ENCODE results near the gene CENPX.

Gene CENPX

DNA sequence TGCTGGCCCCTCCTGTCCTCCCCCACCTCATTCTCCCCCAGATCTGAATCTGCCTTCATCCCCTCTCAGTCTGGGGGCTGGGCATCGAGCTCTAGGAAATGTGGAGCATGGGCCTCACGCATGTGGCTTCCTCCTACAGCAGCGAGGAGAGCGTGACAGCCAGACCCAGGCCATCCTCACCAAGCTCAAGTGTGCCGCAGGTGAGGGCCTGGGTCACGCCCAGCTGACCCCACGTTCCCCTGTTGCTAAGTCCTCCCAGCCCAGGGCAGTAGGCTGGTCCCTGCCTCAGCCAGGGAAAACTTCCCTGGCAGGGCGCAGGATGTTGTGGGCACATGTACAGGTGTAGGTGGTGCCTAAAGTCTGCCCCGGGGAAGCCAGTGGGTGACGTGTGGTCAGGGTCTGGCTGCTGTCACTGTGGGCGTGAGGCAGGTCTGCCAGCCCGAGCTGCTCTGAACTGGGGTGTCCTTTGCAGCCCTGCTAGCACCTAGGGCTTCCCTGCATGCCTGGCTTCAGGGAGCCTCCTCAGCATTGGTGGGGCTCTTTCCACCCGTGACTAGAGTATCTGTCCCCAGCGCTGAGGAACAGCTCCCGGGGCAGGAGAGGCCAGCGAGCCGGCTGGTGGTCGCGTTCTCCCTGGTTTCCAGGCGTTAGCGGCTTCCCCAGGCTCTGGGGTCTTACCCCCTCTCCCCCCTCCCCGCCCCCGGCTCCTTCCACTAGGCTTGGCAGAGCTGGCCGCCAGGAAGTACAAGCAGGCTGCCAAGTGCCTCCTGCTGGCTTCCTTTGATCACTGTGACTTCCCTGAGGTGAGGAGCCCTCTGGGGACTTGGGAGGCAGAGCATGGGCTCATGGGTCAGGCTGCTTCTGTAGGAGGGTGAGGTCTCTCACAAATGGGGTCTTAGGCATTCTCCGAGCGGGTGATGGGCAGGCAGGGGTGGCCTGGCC is 32.6 kb upstream of the CENPX start:
- DNase-seq (ENCODE audit: low spot score), result no peak

DNA sequence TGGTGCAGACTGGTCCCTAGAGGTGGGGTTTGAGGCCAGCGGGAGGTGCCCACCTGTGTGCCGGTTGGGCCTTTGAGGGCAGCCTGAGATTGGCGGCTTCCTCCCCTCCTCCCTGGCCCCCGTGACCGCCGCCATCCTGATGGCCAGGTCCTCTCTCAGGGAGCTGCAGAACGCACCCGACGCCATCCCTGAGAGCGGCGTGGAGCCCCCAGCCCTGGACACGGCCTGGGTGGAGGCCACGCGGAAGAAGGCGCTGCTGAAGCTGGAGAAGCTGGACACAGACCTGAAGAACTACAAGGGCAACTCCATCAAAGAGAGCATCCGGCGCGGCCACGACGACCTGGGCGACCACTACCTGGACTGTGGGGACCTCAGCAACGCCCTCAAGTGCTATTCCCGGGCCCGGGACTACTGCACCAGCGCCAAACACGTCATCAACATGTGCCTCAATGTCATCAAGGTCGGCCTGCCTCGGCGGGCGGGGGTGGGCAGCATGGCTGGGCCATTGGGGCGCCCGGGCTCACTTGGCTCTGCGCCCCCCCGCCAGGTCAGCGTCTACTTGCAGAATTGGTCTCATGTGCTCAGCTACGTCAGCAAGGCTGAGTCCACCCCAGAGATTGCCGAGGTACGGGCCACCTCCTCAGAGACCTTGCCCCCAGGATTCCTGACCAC is 31.8 kb upstream of the CENPX start:
- DNase-seq (ENCODE audit: low spot score), result no peak

- DNase-seq (ENCODE audit: low spot score), result no peak
These were observed 31.0 kb upstream of the CENPX start for GRCh38 chr17:82053556-82054263.

GRCh38 chr17:82053130-82053529 is 30.5 kb upstream of the CENPX start:
- no peak for DNase-seq (ENCODE audit: low spot score)

DNA sequence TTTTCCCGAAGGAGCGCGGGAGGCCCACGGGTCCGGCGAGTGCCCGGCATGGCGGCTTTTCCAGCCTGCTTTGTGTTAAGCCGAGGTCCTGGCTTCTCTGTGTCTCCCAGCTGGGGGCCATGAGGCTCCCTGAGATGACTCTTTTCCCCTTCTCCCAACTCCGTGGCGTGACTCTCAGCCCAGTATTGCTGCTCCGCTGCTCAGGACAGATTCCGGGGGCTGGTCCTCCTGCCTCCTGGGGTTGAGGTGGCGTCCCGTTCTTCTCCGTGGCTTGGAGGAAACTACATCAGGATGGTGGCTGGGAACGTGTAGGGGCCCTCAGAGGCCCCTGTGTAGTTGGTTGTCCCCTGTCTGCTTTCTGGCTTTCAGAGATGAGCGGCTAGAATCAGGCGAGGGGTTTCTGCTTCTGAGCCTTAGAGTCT is 30.0 kb upstream of the CENPX start:
- DNase-seq (ENCODE audit: low spot score), result no peak

- DNase-seq (ENCODE audit: low spot score), result peak; percentile 73
These were observed 29.3 kb upstream of the CENPX start, which contains the start of the genes GPS1 and RFNG for GRCh38 chr17:82051776-82052637. TSS of gene GPS1 (plus strand) at chr17:82051898. CDS start at chr17:82051932, 34 bp downstream. TSS of gene RFNG (minus strand) at chr17:82051811. CDS start at chr17:82051766, 45 bp downstream.

- DNase-seq (ENCODE audit: low spot score), result no peak
These were observed 28.3 kb upstream of the CENPX start for GRCh38 chr17:82050761-82051641.

- DNase-seq (ENCODE audit: low spot score), result no peak
These were observed 27.6 kb upstream of the CENPX start for GRCh38 chr17:82050152-82050760.

GRCh38 chr17:82049521-82049971 is 26.9 kb upstream of the CENPX start:
- no peak for DNase-seq (ENCODE audit: low spot score)

- no peak for DNase-seq (ENCODE audit: low spot score)
These were observed 26.4 kb upstream of the CENPX start for GRCh38 chr17:82049106-82049505.

DNA sequence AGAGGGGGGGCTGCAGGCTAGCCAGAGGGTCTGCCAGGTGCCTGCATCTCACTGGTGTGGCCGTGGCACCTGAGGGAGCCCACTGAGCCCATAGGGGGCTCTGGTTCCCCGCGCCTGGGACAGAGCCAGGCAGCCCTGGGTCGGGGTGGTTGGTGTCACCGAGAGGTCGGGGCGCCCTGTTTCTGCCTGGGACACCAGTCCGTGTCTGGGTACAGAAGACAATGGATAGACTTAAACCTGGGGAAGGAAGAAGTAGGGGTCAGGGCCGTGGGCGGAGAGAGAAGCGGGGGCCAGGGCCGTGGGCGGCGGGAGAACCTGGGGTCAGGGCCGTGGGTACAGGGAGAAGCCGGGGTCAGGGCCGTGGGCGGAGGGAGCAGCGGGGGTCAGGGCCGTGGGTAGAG is 25.9 kb upstream of the CENPX start:
- DNase-seq (ENCODE audit: low spot score), result no peak

- DNase-seq (ENCODE audit: low spot score), result no peak
These were observed 25.4 kb upstream of the CENPX start for GRCh38 chr17:82047914-82048570.

DNA sequence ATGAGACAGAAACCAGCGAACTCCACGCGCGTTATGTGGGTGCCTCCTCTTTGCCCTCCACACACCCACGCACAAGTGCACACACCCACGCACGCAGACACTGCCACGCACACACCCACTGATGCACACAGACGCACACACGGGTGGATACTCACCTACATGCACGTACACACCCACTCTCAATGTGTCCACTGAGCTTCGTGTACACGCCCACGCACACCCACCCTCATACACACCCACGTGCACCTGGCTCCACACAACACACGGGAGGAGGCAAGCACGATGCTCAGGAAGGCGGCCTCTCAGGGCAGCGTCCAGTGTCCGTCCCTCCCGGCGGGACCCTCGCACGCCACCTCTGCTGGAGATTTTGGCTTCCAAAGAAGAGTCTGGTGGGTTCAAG is 24.7 kb upstream of the CENPX start:
- DNase-seq (ENCODE audit: low spot score), result no peak

- no peak for DNase-seq (ENCODE audit: low spot score)
These were observed 24.2 kb upstream of the CENPX start for GRCh38 chr17:82046903-82047302.

DNA sequence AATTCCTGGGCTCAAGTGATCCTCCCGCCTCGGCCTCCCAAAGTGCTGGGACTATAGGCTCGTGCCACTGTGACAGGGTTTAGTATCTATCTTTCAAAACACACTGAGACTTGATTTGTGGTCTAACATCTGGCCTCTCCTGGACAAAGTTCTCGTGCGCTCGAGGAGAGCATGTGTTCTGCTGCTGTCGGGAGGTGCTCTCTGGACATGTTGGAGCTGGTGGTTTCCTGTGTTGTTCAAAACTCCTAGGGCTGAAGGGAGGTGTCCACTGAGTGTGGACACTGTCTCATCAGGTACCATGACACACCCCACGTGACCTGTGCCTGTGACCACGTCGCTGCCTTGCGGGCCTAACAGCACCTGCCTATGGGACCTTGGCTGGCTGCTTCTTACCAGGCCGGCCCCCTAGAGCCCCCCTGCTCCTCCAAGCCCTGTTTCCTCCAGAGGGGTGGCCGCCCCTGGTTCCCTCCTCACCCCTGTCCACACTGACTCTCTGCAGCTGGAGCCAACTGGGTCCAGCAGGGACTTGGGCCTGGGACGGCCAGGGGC is 23.3 kb upstream of the CENPX start:
- no peak for DNase-seq (ENCODE audit: low spot score)

GRCh38 chr17:82043507-82043906 is 20.8 kb upstream of the CENPX start:
- DNase-seq (ENCODE audit: low spot score), result no peak

- DNase-seq (ENCODE audit: low spot score), result no peak
These were observed 20.0 kb upstream of the CENPX start for GRCh38 chr17:82042649-82043048.

- DNase-seq (ENCODE audit: low spot score), result no peak
These were observed 18.6 kb upstream of the CENPX start for GRCh38 chr17:82041144-82041814.
